Karpas-422 (cell line): ENCODE results near the gene RPRD1B. TPM values are rescaled to one million over a fixed set of nuclear protein-coding genes. Genes with fewer than 3 reads are reported as not detected.

Experiments used
- DNase-seq: peaks from one replicate; pipeline ENCODE4 v3.0.0-alpha.2; 2015
- H2AFZ ChIP-seq: fragments of 200-600 bp; sonication (generic); 2 replicates; pipeline ENCODE4 v1.6.1; 2014; ENCODE audit warnings: antibody characterized with exemption, low read length, mixed read lengths
- H3K27ac ChIP-seq: fragments of 200-600 bp; sonication (generic); 2 replicates; pipeline ENCODE4 v1.5.1; 2014; ENCODE audit warnings: mild to moderate bottlenecking, low read length, moderate library complexity
- H3K27me3 ChIP-seq: fragments of 200-600 bp; sonication (generic); 2 replicates; pipeline ENCODE4 v1.6.1; 2014; ENCODE audit warnings: low read length, mixed read lengths
- H3K36me3 ChIP-seq: fragments of 200-600 bp; sonication (generic); 2 replicates; pipeline ENCODE4 v1.6.1; 2014; ENCODE audit warnings: low read length, mixed read lengths; ENCODE audit not compliant: insufficient read depth
- H3K4me1 ChIP-seq: fragments of 200-600 bp; sonication (generic); 2 replicates; pipeline ENCODE4 v1.6.1; 2014; ENCODE audit warnings: mild to moderate bottlenecking, low read length, mixed read lengths
- H3K4me2 ChIP-seq: fragments of 200-600 bp; sonication (generic); 2 replicates; pipeline ENCODE4 v1.6.1; 2014; ENCODE audit warnings: low read length, low read depth, mild to moderate bottlenecking; ENCODE audit not compliant: poor library complexity, severe bottlenecking
- H3K4me3 ChIP-seq: fragments of 200-600 bp; sonication (generic); 2 replicates; pipeline ENCODE4 v1.5.1; 2014; ENCODE audit warnings: mild to moderate bottlenecking, antibody characterized with exemption, low read length, mixed read lengths
- H3K79me2 ChIP-seq: fragments of 200-600 bp; sonication (generic); 2 replicates; pipeline ENCODE4 v1.6.1; 2014; ENCODE audit warnings: mild to moderate bottlenecking, low read length, mixed read lengths
- H3K9ac ChIP-seq: fragments of 200-600 bp; sonication (generic); 2 replicates; pipeline ENCODE4 v1.6.0; 2014; ENCODE audit warnings: low read length
- H3K9me2 ChIP-seq: fragments of 200-600 bp; sonication (generic), shearing (Covaris generic); replicated peaks from 2 replicates; pipeline ENCODE4 v1.6.0; 2014; ENCODE audit warnings: mild to moderate bottlenecking, low read length, moderate library complexity; ENCODE audit not compliant: insufficient read depth
- H3K9me3 ChIP-seq: fragments of 300-700, 200-600 bp; sonication (generic); 2 replicates; pipeline ENCODE4 v1.6.1; 2014; ENCODE audit warnings: low read length, mixed read lengths
- H4K20me1 ChIP-seq: fragments of 200-600 bp; sonication (generic); 2 replicates; pipeline ENCODE4 v1.6.1; 2014; ENCODE audit warnings: mild to moderate bottlenecking, antibody characterized with exemption, low read length, low read depth; ENCODE audit not compliant: insufficient read depth
- total RNA-seq: library from RNA; depleted of rRNA; stranded (reverse); fragments of >200 nt; shearing (Covaris generic); gene quantifications from 2 replicates; pipeline ENCODE4 v1.2.3, GENCODE V29; 2014; ENCODE audit warnings: low replicate concordance

Gene RPRD1B
- total RNA-seq, 1 experiment from 2014 or later = 68.2 TPM

DNA sequence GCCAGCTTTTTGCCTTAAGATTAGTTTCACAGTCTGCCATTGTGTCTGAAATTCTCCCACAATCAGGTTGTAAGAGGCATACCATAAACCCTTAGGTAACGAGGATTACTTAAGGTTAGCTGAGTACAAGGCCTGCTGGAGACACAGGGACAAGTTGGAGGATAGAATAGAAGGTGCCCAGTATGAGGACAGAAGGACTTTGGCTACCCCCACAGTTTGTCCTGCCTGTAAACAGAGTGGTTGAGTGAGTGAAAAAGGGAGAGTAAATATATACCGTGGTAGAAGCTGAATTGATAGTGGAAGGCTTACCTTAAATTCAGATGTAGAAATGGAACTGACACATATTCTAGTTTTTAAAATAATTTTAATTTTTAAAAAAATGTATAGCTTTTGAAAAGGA lies 19.3 kb downstream of the RPRD1B start:
- Histone ChIP-seq H3K79me2 (peaks cover 85% of the 10 kb centered on the region), H3K4me1 (peaks cover 31% of the 10 kb centered on the region), H3K9ac (no peak overlapping the region), H2AFZ (no peak overlapping the region), H3K27me3 (no peaks in the 10 kb centered on the region), H3K9me3 (no peaks in the 10 kb centered on the region), H3K9me2 (no peaks in the 10 kb centered on the region), H3K4me3 (no peak overlapping the region), H4K20me1 (peaks cover 14% of the 10 kb centered on the region), H3K27ac (no peak overlapping the region), H3K4me2 (no peak overlapping the region), H3K36me3 (peaks cover 32% of the 10 kb centered on the region; the same call in 1 of the 2 replicates)
- no peak for DNase-seq

- H3K79me2 ChIP-seq = peaks cover 83% of the 10 kb centered on the region
- no peaks in the 10 kb centered on the region for H3K9me3 ChIP-seq
- H3K36me3 ChIP-seq = peaks cover 40% of the 10 kb centered on the region
- no peak overlapping the region for H3K9ac ChIP-seq
- no peak overlapping the region for H2AFZ ChIP-seq
- H3K9me2 ChIP-seq = no peaks in the 10 kb centered on the region
- DNase-seq = no peak
- H3K27ac ChIP-seq = peak overlapping the region; percentile 28; the same call in 1 of the 2 replicates
- H3K4me2 ChIP-seq = peak overlapping the region; percentile 8
- peaks cover 32% of the 10 kb centered on the region for H3K4me1 ChIP-seq
- H4K20me1 ChIP-seq = peaks cover 14% of the 10 kb centered on the region
- H3K4me3 ChIP-seq = no peak overlapping the region
- H3K27me3 ChIP-seq = no peaks in the 10 kb centered on the region
These were observed 21.1 kb downstream of the RPRD1B start for GRCh38 chr20:38054647-38055046.

DNA sequence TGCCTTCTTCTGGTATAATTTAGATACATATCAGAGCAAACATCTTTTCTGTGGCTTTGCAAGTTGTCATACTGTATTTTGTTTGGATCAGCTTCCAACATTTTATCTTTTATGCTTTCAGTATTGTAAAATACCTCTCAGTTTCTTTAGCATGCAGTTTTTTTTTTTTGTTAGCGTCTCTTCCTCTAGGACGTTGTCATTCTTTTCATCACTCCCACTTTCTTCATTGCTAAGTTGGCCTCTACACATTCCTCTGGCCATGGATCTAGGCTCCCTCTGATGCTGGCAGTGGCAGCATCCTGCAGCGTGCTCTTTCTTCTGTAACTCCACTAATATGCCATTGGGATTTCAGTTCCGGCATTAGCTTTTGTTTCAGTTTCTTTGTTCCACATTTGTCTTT lies 21.7 kb downstream of the RPRD1B start:
- H3K9ac ChIP-seq = no peak overlapping the region

DNA sequence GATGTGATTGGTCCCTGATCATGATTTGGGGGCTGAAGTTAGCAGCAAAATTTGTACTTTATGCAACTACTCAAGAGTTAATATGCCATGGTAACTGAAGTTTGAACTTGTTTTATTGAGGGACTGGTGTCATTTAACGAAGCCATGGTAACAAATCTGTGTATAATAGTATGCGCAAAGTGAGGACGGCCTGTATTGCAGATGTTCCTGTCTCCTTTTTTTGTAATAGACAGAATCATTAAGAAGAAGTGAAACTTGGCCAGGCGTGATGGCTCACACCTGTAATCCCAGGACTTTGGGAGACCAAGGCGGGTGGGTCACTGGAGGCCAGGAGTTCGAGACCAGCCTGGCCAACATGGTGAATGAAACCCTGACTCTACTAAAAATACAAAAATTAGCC lies 22.3 kb downstream of the RPRD1B start:
- H4K20me1 ChIP-seq = peaks cover 14% of the 10 kb centered on the region
- peaks cover 44% of the 10 kb centered on the region for H3K36me3 ChIP-seq
- H3K4me3 ChIP-seq = no peak overlapping the region
- no peaks in the 10 kb centered on the region for H3K27me3 ChIP-seq
- H3K9me2 ChIP-seq = no peaks in the 10 kb centered on the region
- peaks cover 78% of the 10 kb centered on the region for H3K79me2 ChIP-seq
- no peak overlapping the region for H3K4me2 ChIP-seq
- DNase-seq = no peak
- no peaks in the 10 kb centered on the region for H3K9me3 ChIP-seq
- H3K27ac ChIP-seq = peak overlapping the region; percentile 28; the same call in 1 of the 2 replicates
- H3K4me1 ChIP-seq = peaks cover 32% of the 10 kb centered on the region
- no peak overlapping the region for H2AFZ ChIP-seq
- H3K9ac ChIP-seq = no peak overlapping the region

More for the DNA sequence above, 21.7 kb downstream of the RPRD1B start:
- H3K4me2 ChIP-seq = no peak overlapping the region
- no peaks in the 10 kb centered on the region for H3K9me3 ChIP-seq
- no peaks in the 10 kb centered on the region for H3K27me3 ChIP-seq
- H3K4me1 ChIP-seq = peaks cover 32% of the 10 kb centered on the region
- peaks cover 83% of the 10 kb centered on the region for H3K79me2 ChIP-seq
- no peak overlapping the region for H3K4me3 ChIP-seq
- H3K36me3 ChIP-seq = peaks cover 41% of the 10 kb centered on the region
- H3K27ac ChIP-seq = peak overlapping the region; percentile 28
- no peak overlapping the region for H2AFZ ChIP-seq
- peaks cover 14% of the 10 kb centered on the region for H4K20me1 ChIP-seq
- DNase-seq = no peak
- H3K9me2 ChIP-seq = no peaks in the 10 kb centered on the region

DNA sequence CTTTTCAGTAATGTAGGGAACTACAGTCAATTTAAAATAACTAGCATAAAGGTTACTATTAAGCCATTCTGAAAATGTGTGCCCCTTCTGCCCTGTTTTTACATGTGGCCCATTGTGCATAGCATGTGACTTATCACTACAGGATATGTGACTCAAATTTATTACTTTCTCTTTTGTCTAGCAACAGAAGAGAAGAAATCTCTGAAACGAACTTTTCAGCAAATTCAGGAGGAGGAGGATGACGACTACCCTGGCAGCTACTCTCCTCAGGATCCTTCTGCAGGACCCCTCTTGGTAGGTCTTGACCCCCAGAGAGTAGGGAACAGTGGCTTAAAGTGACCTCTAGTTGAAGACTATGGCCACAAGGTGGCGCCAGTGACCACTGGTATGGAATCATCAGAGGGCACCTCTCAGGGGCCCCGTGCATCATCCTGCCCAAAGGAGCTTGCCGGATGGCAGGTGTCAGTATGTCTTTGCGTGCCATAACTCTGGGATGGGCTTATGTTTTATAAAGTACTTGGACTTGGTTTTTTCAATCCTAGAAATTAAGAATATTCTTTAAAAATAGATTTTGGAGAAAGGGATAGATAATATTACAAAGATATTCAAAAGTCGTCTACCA lies 23.9 kb downstream of the RPRD1B start:
- Histone ChIP-seq H3K27me3 (no peaks in the 10 kb centered on the region), H3K4me1 (peaks cover 32% of the 10 kb centered on the region), H3K36me3 (peaks cover 53% of the 10 kb centered on the region), H3K4me2 (no peak overlapping the region), H3K27ac (no peak overlapping the region), H4K20me1 (peaks cover 14% of the 10 kb centered on the region), H2AFZ (no peak overlapping the region), H3K9me2 (no peaks in the 10 kb centered on the region), H3K79me2 (peaks cover 62% of the 10 kb centered on the region), H3K4me3 (no peak overlapping the region), H3K9me3 (no peaks in the 10 kb centered on the region), H3K9ac (no peak overlapping the region)
- DNase-seq = peak; percentile 91

- Histone ChIP-seq H3K27ac (no peak overlapping the region), H3K4me2 (no peak overlapping the region), H3K79me2 (peaks cover 40% of the 10 kb centered on the region), H3K27me3 (no peaks in the 10 kb centered on the region), H3K9me3 (no peaks in the 10 kb centered on the region), H3K9ac (no peak overlapping the region), H3K4me3 (no peak overlapping the region), H3K4me1 (peaks cover 16% of the 10 kb centered on the region), H3K9me2 (no peaks in the 10 kb centered on the region), H2AFZ (no peak overlapping the region), H3K36me3 (peaks cover 63% of the 10 kb centered on the region), H4K20me1 (peaks cover 8% of the 10 kb centered on the region)
- no peak for DNase-seq
These were observed 26.3 kb downstream of the RPRD1B start for GRCh38 chr20:38059832-38060231.

GRCh38 chr20:38060536-38060935 lies 27.0 kb downstream of the RPRD1B start:
- Histone ChIP-seq H3K79me2 (peaks cover 33% of the 10 kb centered on the region), H3K4me3 (no peak overlapping the region), H3K27ac (no peak overlapping the region), H3K36me3 (peaks cover 65% of the 10 kb centered on the region), H3K9me2 (no peaks in the 10 kb centered on the region), H3K4me2 (no peak overlapping the region), H4K20me1 (peaks cover 1% of the 10 kb centered on the region; the same call in 1 of the 2 replicates), H3K9ac (no peak overlapping the region), H3K4me1 (peaks cover 9% of the 10 kb centered on the region), H3K9me3 (no peaks in the 10 kb centered on the region), H3K27me3 (no peaks in the 10 kb centered on the region), H2AFZ (no peak overlapping the region)
- DNase-seq = no peak

DNA sequence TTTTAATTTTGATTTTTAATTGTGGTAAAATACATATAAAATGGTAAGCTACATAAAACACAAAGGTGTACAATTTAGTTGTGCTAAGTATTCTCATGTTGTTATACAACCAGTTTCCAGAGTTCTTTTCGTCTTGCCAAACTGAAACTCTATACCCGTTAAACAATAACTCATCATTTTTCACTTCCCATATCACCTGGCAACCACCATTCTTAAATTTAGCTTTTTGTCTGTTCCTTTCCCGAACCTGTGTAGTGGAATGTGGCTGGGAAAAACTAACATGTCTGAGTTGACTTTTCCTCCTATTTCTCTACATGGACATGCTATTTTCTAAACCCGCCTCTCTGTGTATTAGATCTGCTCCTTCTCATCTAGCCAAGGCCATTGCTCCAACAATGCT lies 27.6 kb downstream of the RPRD1B start:
- H3K9ac ChIP-seq = no peak overlapping the region
- H2AFZ ChIP-seq = no peak overlapping the region
- no peak overlapping the region for H3K4me2 ChIP-seq
- peaks cover 28% of the 10 kb centered on the region for H3K79me2 ChIP-seq
- H3K27me3 ChIP-seq = no peaks in the 10 kb centered on the region
- H4K20me1 ChIP-seq = no peaks in the 10 kb centered on the region
- no peaks in the 10 kb centered on the region for H3K9me3 ChIP-seq
- H3K4me1 ChIP-seq = peaks cover 4% of the 10 kb centered on the region; the same call in 1 of the 2 replicates
- H3K27ac ChIP-seq = no peak overlapping the region
- peaks cover 69% of the 10 kb centered on the region for H3K36me3 ChIP-seq
- no peaks in the 10 kb centered on the region for H3K9me2 ChIP-seq
- H3K4me3 ChIP-seq = no peak overlapping the region
- DNase-seq = no peak
